ENCODE data around the gene EFHB. TPM values are rescaled to one million over a fixed set of nuclear protein-coding genes. Genes with fewer than 3 reads are reported as not detected.
"Not testable (repeated sequence)": the region's sequence is repeated elsewhere in the genome, so short reads cannot be mapped to it uniquely, and the experiment has no call there.

Gene EFHB
- total and polyA plus RNA-seq, 2 donors from 2014 or later, result 2.1 to 3.5 TPM

GRCh38 chr3:19846609-19847008 lies 87.4 kb downstream of the EFHB start:
- DNase-seq; H3K27me3 ChIP-seq (ENCODE audit: control insufficient read depth, insufficient read depth, low read length); H3K4me3 ChIP-seq (ENCODE audit: low read length in 3 of 3); H3K36me3 ChIP-seq (ENCODE audit: control insufficient read depth in 2 of 3, insufficient read depth in 3 of 3, low read length in 3 of 3); H3K9me3 ChIP-seq (ENCODE audit: control insufficient read depth in 2 of 3, insufficient read depth in 1 of 3, low read length in 3 of 3); FAIRE-seq; H3K4me1 ChIP-seq (ENCODE audit: control insufficient read depth in 2 of 3, insufficient read depth in 2 of 3, low read depth in 1 of 3, low read length in 3 of 3); H3K27ac ChIP-seq (ENCODE audit: low read depth in 2 of 2, low read length in 2 of 2); H3K9ac ChIP-seq (ENCODE audit: low read length in 3 of 3); intact Hi-C loops (cut with DNase I): not testable (repeated sequence)

Other genes starting within 250 kb of the EFHB start
- 76.9 TPM for gene RAB5A, start 12.9 kb upstream of the EFHB start, total RNA-seq
- 27.6 TPM for gene RAB5A, start 12.9 kb upstream of the EFHB start, polyA plus RNA-seq (ENCODE audit: insufficient read depth, low read depth, low replicate concordance)
- gene PP2D1, start 78.0 kb upstream of the EFHB start, total RNA-seq, result not detected
- gene PP2D1, start 78.0 kb upstream of the EFHB start, polyA plus RNA-seq (ENCODE audit: insufficient read depth, low read depth, low replicate concordance), result not detected
- gene KAT2B, start 106.2 kb upstream of the EFHB start, total RNA-seq, result 30.1 TPM
- 9.5 TPM for gene KAT2B, start 106.2 kb upstream of the EFHB start, polyA plus RNA-seq (ENCODE audit: insufficient read depth, low read depth, low replicate concordance)